NCI-H345 treated with DMSO at 0.1 percent for 48 hours (cell line): ENCODE results near the gene BCL2L1.
"Not testable (repeated sequence)": the region's sequence is repeated elsewhere in the genome, so short reads cannot be mapped to it uniquely, and the experiment has no call there.

Experiments
- DNase-seq: peaks from one replicate; lab custom pipeline; 2025; ENCODE audit not compliant: unreplicated experiment; lab: John Stamatoyannopoulos, UW

The BCL2L1 gene

DNA sequence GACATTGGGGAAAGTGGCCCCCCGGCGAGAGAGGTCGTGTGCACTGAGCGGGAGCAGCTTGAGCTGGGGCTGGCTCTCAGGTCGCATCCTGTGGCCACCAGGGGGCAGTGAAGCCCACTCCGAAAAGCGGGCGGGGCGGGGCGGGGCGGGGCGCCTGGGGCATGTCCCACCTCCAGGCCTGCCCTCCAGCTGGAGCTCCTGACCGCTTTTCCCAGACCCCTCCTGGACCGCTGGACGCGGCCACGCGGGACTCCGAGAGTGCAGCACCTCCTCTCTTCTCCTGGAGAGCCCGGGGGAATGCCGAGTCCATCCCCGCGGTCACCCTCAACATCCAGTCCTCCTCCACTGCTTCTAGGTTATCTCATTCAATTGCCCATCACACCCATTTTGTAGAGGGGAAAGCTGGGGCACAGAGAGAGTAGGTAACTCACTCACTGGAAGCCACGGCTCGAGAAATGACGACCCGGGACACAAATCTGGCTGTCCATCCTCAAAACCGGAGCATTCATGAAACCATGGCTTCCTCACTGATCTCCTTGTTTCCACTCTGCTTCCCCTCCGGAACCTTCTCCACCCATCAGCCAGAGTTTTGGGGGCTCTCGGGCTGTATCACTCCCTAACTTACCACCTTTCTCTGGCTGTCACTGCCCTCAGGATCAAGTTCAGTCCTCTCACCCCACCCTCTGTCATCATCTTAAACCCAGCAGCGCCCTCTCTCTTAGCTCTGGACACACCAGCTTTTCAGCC, 60.9 kb downstream of the BCL2L1 start:
- peak; percentile 70 for DNase-seq

DNA sequence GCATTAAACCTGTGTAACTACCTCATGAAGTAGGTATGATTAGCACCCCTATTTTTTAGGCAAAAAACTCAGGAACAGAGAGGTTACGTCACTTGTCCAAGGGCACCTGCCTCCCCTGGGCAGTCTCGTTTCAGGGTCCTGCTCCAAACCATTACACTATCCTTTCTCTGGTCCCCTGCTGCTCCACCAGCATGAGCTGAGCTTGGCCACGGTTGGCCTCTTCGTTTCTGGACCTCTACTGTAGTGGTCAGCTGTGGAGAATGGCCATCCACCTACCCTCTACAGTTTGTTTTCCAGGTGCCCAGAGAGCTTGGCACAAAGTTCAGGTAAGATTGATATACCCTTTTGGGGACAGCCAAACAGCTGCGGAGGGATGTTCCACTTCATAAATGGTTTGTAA, 68.1 kb downstream of the BCL2L1 start:
- DNase-seq, result no peak

DNA sequence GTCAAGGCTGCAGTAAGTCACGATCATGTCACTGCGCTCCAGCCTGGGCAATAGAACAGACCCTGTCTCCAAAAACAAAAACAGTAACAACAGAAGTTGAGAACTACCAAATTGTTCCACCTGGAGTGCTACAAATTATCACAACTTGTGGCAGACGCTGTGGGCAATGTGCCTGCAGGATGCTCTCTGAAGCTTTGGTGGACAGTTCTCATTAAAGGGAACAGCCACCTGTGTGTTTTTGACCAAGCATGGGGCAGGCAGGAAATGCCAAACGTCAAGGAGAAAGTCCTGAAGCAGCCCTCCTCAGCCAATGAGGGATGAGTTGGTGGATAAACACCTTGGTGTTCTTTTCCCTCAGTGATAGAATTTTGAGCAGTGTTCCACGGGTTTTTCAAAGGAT, 69.1 kb downstream of the BCL2L1 start:
- DNase-seq, result no peak

DNA sequence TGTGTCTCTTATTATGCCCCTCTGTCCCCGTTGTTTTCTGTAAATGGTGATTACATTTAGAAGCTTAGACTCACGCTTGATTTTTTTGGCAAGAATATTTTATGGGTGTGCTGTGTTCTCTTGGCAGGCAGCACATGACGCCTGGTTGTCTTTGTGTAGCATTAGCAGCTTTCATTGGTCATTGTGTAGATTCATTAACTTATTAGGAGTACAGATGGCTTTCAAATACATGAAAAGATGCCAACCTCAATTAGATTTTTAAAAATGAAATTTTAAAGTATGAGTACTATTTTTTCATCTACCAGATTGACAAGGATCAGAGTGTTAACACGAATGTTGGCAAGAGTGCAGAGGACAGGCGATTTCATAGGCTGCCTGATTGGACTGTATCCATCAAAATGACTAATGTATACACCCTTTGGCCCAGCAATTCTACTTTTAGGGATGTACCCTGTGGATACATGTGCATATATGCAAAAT, 69.7 kb downstream of the BCL2L1 start:
- DNase-seq, result no peak

DNA sequence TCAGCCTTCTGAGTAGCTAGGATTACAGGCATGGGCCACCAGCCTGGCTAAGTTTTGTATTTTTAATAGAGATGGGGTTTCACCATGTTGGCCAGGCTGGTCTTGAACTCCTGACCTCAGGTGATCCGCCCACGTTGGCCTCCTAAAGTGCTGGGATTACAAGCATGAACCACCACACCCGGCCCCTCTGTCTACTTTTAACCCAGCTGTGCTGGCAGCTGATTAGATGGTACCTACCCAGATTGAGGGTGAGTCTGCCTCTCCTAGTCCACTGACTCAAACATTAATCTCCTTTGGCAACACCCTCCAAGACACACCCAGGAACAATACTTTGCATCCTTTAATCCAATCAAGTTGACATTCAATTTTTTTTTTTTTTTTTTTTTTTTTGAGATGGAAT, 74.6 kb downstream of the BCL2L1 start:
- not testable (repeated sequence) for DNase-seq

DNA sequence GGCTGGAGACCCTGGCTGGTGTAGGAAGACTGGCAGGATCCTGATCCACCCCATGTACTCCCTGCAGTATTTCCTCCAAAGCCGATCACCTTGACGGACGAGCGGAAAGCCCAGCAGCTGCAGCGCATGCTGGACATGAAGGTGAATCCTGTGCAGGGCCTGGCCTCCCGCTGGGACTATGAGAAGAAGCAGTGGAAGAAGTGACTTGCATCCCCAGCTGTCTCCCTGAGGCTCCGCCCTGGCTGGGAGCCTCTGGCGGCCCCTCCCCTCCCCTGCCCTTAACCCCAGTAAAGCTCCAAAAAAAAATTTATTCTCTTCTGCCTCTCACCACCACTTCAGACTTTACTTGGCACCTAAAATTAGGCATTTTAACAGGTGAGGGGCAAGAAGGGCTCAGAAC, 78.0 kb downstream of the BCL2L1 start:
- no peak for DNase-seq

DNA sequence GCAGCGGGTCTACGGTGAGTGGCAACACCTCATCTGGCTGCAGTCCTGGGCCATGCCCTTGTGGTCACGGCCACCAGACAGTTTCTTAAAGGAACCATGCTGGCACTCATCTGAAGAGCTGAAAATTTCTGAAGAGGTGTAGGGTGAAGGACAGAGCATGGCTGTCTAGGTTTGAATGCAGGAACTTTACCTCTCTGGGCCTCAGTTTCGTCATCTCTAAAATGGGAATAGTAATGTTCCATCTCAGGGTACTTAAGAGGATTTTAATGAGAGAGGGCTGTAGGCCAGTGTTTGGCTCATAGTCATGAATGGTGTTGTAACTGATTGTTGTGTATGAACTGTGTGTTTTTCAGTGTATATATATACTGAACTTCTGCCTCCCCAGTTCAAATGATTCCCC, 79.1 kb downstream of the BCL2L1 start:
- no peak for DNase-seq

DNA sequence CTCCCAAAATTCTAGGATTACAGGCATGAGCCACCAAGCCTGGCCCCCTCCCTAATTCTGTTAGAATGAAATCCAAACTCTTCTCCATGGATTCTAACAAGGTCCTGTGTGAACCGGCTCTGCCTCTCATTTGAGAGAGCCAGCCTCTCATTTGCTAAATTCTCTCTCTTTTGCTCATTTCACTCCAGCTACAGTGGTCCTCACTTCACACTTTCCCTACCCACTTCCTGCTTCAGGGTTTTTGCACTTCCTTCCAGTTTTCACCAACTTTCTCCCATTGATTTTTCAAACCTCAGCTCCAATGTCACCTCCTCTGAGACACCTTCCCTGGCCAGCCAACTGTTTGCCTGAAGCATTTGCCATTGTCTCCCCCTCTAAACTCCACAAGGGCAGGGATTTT, 79.8 kb downstream of the BCL2L1 start:
- no peak for DNase-seq

DNA sequence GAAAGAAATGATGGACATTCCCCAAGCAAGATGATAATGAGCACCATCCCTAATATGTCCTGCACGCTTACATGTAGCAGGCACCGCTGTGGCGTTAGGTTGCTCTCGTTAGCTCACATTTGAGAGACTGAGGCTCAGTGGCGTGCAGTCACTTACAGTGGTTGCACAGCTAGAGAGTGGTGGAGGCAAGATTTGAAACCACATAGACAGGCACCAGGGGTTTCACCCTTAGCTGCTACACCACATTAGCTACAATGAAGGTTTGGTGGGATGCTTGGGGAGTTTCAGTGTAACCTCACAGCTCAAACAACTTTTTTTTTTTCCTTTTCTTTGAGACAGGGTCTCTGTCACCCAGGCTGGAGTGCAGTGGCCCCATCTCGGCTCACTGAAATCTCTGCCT, 81.3 kb downstream of the BCL2L1 start:
- DNase-seq, result no peak

DNA sequence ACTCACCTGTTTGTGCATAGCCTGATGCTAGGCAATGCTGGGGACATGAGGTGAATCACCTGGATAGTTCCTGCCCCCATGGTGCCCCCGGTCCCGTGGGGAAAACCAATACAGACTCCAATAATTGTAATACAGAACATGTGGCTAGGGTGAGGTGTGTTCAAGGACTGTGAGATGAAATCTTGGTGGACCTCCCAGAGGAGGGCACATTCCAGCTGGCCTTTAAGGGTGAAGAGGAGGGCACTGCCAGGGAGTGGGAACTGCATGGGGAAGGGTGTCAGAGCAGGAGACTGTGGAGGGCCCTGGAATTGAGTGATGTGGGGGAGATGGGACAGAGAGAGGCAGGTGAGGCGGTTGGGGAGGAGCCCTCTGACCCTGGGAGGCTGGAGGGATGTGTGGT, 82.4 kb downstream of the BCL2L1 start:
- no peak for DNase-seq

DNA sequence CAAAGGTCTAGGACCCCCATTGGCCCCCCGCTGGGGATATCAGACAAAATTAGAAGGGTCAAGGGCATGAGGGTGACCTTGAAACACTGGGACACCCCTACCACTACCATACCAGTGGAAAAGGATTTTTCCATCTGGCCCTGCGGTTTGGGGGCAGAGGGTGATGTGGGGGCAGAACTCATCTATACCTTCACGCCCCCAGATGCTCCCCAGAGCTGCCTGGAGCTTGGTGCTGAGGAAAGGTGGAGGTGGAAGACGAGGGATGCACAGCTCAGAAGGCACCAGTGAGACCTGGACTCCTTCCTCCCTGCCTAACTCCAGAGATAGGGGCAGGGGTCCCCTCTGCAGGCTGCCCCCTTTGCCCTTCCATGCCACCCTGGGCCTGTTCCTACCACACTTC, 83.9 kb downstream of the BCL2L1 start:
- no peak for DNase-seq

DNA sequence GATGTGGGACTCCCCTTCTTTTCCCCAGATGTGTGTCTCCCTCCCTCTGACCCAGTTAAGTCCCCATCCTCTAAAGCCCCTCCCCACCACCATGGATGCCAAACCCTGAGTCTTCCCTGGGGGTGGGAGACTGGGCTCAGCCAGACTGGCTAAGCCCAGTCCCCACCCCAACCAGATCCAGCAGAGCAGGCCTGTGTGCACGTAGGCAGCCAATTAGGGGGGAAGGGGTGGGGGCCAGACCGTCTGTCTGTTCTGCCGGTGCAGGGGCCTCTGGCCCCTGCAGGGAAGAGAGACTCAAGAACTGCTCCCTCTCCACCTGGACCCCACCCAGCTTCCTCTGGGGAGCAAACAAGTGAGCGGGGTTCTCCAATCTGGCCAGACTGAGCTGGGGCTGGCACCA, 84.4 kb downstream of the BCL2L1 start:
- no peak for DNase-seq

DNA sequence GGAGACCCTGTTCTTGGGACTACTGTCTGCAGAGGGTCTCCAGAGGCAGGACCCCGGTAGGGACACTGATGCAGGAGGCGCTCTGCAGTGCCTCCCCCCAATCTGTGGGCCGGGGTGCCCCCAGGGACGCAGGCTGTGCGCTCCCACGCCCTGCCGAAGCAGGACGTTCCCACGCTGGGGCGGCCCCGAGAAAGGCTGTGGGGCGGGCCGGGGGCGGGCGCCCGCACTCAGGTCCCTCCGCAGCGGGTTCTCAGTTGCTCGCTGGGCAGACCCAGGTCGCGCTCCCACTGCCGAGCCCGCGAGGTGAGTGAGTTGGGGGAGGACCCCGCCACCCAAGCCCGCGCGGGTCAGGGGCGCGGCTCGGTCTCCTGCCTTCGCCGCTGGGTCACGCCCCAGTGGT, 85.0 kb downstream of the BCL2L1 start, which contains the start of gene COX4I2:
Gene COX4I2, plus strand, starts transcription at position 253 of the 400 bp plus-strand sequence. CDS start 1,106 bp downstream, outside the sequence.
- DNase-seq, result no peak

DNA sequence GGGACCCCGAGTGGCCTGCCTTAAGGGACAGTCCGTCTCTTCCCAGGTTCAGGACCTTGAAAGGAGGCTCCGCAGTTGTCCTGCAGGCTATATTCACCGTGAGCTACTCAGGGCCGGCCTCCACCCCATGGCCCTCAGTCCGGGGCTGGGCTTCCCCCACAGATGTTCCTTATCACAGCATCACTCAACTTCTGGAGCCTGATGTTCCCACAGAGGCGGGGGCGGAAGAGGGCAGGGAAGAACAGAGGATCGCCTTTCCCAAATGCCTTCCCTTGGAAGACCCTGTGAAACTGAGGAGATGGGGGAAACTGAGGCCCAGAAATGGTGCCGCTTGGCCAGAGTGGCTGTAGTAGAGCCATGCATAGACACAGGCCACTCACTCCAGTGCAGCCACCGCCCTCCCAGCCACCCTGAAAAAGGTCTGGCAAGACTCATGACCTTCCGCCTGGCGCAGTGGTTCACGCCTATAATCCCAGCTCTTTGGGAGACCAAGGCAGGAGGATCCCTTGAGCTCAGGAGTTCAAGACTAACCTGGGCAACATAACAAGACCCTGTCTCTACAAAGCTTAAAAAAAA, 89.2 kb downstream of the BCL2L1 start:
- DNase-seq, result no peak

DNA sequence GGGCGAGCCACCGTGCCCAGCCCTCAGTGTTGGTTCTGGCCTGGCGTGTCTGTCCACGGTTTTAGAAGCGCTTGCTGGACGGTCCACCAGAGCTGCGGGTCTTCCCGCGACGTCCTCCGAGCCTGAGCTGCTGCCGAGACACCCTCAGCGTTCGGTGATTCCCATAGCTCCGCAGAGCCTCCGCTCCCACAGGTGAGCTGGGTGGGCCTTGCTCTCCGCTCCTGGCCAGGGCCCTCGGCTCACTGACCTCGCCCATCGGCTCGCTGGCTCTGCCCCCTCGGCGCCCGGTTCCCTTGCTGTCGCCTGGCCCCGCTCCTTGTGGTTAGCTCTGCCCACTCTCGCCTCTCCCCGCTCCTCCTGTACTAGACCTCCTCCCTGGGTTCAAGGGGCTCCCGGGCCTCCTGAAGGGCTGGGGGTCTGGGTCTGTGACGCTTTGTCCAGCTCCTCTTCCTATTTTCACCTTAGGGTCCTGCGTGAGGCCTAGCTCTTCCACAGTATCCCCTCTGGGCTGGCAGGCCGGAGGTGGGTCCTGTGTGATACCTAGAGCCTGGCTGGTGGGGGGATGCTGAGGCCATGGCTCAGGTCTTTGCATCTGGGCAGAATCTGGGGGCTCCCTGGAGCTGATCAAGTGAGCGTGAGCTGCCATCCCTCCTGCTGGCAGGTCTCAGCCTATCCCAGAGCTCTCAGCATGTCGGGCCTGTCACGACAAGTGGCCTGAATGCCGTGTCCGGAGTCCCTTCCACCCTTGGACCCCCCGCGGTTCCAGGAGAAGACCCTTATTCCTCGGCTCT, 89.9 kb downstream of the BCL2L1 start:
- DNase-seq, result no peak

DNA sequence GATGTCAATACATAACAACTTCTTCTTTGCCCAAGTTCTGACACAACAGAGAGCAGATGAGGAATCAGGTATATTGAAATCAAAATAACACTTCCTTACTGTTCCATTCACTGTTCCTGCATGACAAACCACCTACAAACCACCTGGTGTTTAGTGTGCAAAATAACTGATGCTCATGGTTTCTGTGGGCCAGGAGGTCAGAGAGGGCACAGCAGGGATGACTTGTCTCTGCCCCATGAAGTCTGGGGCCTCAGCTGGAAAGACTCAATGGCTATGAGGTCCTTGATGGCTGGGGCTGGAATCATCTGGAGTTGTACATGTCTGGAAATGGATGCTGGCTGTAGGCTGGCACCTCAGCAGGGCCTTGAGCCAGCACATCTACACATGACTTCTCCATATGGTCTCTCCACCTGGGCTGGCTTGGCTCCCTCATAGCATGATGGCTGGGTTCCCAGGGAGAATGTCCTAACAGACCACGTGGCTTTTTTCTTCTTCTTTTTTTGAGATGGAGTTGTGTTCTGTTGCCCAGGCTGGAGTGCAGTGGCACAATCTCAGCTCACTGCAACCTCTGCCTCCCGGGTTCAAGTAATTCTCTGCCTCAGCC, 92.4 kb downstream of the BCL2L1 start:
- DNase-seq, result no peak

DNA sequence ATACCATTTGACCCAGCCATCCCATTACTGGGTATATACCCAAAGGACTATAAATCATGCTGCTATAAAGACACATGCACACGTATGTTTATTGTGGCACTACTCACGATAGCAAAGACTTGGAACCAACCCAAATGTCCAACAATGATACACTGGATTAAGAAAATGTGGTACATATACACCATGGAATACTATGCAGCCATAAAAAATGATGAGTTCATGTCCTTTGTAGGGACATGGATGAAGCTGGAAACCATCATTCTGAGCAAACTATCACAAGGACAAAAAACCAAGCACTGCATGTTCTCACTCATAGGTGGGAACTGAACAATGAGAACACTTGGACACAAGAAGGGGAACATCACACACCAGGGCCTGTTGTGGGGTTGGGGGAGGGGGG, 94.6 kb downstream of the BCL2L1 start:
- DNase-seq, result not testable (repeated sequence)

DNA sequence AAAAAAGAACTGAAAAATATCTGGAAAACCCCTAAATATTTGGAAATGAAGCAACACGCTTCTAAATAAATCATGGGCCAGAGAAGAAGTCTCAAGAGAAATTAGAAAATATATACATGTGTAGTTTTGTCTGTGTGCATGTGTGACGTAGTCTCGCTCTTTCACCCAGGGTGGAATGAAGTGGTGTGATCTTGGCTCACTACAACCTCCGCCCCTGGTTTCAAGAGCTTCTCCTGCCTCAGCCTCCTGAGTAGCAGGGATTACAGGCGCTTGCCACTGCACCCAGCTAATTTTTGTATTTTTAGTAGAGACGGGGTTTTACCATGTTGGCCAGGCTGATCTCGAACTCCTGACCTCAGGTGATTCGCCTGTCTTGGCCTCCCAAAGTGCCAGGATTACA, 96.1 kb downstream of the BCL2L1 start:
- not testable (repeated sequence) for DNase-seq

DNA sequence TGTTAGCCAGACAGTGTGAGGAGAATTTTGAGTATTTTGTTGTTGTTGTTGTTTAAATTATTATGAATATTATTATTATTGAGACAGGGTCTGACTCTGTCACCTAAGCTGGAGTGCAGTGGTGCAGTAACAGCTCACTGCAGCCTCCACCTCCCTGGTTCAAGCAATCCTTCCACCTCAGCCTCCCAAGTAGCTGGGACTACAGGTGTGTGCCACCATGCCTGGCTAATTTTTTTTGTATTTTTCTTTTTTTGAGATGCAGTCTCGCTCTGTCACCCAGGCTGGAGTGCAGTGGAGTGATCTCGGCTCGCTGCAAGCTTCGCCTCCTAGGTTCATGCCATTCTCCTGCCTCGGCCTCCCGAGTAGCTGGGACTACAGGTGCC, 99.6 kb downstream of the BCL2L1 start:
- not testable (repeated sequence) for DNase-seq

DNA sequence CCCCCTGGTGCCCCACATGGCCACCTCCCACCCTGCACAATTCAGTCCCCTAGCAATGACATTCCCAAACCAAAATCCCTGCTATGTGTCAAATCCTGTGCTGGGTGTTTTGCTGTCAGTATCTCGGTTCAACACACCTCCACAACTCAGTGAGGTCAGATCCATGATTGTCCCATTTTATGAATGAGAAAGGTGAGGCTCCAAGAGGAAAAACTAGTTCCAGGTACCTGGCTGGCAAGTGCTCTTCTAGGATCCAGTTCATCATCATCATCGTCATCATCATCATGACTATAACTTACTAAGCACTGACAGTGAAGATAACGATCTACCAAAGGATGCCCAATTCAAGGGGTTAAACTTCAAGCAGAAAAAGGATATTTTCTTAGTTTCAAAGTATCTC, 102.4 kb downstream of the BCL2L1 start:
- no peak for DNase-seq

DNA sequence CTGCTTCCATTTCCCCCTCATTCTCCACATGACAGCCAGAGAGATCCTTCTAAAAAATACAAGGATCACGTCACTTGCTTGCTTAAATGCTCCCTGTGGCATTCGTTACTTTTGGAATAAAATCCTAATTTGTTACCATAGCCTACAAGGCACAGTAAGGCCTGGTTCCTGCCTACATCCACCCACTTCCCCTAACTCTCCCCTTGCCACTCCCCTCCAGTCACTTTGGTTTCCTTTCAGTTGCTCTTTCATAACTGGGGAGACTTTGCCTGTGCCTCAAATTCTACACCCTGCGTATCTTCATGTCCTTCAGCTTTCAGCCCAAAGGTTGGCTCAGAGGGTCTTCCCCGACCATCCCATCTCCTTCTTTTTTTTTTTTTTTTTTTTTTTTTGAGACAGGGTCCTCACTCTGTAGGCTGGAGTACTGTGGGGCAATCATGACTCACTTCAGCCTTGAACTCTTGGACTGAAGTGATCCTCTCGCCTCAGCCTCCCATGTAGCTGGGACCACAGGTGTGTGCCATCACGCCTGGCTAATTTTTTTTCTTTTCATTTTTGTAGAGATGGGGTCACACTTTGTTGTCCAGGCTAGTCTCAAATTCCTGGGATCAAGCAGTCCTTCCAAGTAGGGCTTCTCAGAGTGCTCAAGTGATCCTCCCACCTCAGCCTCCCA, 105.1 kb downstream of the BCL2L1 start:
- DNase-seq, result no peak
